ENCODE results near the gene BARHL2.

The BARHL2 gene

GRCh38 chr1:90724361-90724760 is 7.3 kb upstream of the BARHL2 start:
- DNase-seq = no peak

GRCh38 chr1:90723590-90724108 is 6.5 kb upstream of the BARHL2 start:
- DNase-seq = no peak

GRCh38 chr1:90722874-90723589 is 5.9 kb upstream of the BARHL2 start:
- DNase-seq = no peak

GRCh38 chr1:90721210-90722194 is 4.4 kb upstream of the BARHL2 start:
- DNase-seq = peak; percentile 43 to 66

GRCh38 chr1:90720145-90720636 is 3.1 kb upstream of the BARHL2 start:
- no peak for DNase-seq

- no peak for DNase-seq
Observed at GRCh38 chr1:90719330-90720144, 2.4 kb upstream of the BARHL2 start.

GRCh38 chr1:90718411-90719329 is 1.6 kb upstream of the BARHL2 start:
- no peak for DNase-seq

- no peak for DNase-seq
Observed at GRCh38 chr1:90717665-90718410, 736 bp upstream of the BARHL2 start.

- DNase-seq = no peak
Observed at GRCh38 chr1:90717356-90717664, 208 bp upstream of the BARHL2 start.

GRCh38 chr1:90716243-90716551 is 905 bp downstream of the BARHL2 start:
- no peak for DNase-seq

- DNase-seq = no peak
Observed at GRCh38 chr1:90715309-90715708, 1.8 kb downstream of the BARHL2 start.

- DNase-seq = no peak
Observed at GRCh38 chr1:90714521-90714951, 2.6 kb downstream of the BARHL2 start.

- DNase-seq = no peak
Observed at GRCh38 chr1:90713741-90714509, 3.2 kb downstream of the BARHL2 start.

GRCh38 chr1:90712915-90713730 is 4.0 kb downstream of the BARHL2 start:
- no peak for DNase-seq

GRCh38 chr1:90712153-90712856 is 4.8 kb downstream of the BARHL2 start:
- no peak for DNase-seq

GRCh38 chr1:90711696-90712095 is 5.4 kb downstream of the BARHL2 start:
- DNase-seq = no peak

- DNase-seq = no peak
Observed at GRCh38 chr1:90710579-90711536, 6.2 kb downstream of the BARHL2 start.

Data from CD4-positive, alpha-beta T cell treated with Interleukin-4 for 1 hour (primary cell).